MM.1S (cell line): ENCODE results near the gene ANAPC16.

Experiments
- DNase-seq: peaks from one replicate; pipeline ENCODE4 v3.0.0-alpha.2; 2015
- H2AFZ ChIP-seq: fragments of 300-600 bp; sonication (generic); 2 replicates; pipeline ENCODE4 v1.6.0; 2016; ENCODE audit warnings: antibody characterized with exemption, low read length
- H3F3A ChIP-seq: fragments of 300-600 bp; sonication (generic); 2 replicates; pipeline ENCODE4 v1.6.1; 2016; ENCODE audit warnings: mild to moderate bottlenecking, antibody characterized with exemption, low read length, moderate library complexity, mixed read lengths; ENCODE audit not compliant: insufficient read depth
- H3K27ac ChIP-seq: fragments of 300-600 bp; sonication (generic); 2 replicates; pipeline ENCODE4 v1.5.1; 2016; ENCODE audit warnings: mild to moderate bottlenecking, low read length
- H3K27me3 ChIP-seq: fragments of 300-600 bp; sonication (generic); replicated peaks from 2 replicates; pipeline ENCODE4 v1.6.0; 2016; ENCODE audit warnings: low read length; ENCODE audit not compliant: insufficient read depth
- H3K36me3 ChIP-seq: fragments of 300-600 bp; sonication (generic); replicated peaks from 2 replicates; pipeline ENCODE4 v1.6.1; 2016; ENCODE audit warnings: mild to moderate bottlenecking, low read length, mixed read lengths; ENCODE audit not compliant: insufficient read depth
- H3K4me1 ChIP-seq: fragments of 300-600 bp; sonication (generic); 2 replicates; pipeline ENCODE4 v1.6.1; 2016; ENCODE audit warnings: low read length, mixed read lengths
- H3K4me2 ChIP-seq: fragments of 300-600 bp; sonication (generic); 2 replicates; pipeline ENCODE4 v1.6.0; 2016; ENCODE audit warnings: low read depth, low read length
- H3K4me3 ChIP-seq: fragments of 300-600 bp; sonication (generic); 2 replicates; pipeline ENCODE4 v1.5.1; 2016; ENCODE audit warnings: low read length, mixed read lengths
- H3K79me2 ChIP-seq: fragments of 300-600 bp; sonication (generic); 2 replicates; pipeline ENCODE4 v1.6.1; 2016; ENCODE audit warnings: mixed run types, low read length, mixed read lengths
- H3K9ac ChIP-seq: fragments of 300-600 bp; sonication (generic); 2 replicates; pipeline ENCODE4 v1.6.1; 2016; ENCODE audit warnings: low read length, mixed read lengths
- H3K9me2 ChIP-seq: fragments of 300-600 bp; sonication (generic); replicated peaks from 2 replicates; pipeline ENCODE4 v1.6.1; 2016; ENCODE audit warnings: mild to moderate bottlenecking, low read length, mixed read lengths; ENCODE audit not compliant: insufficient read depth
- H3K9me3 ChIP-seq: fragments of 300-600 bp; sonication (generic); replicated peaks from 2 replicates; pipeline ENCODE4 v1.6.1; 2016; ENCODE audit warnings: mild to moderate bottlenecking, low read length, mixed read lengths; ENCODE audit not compliant: insufficient read depth
- H4K20me1 ChIP-seq: fragments of 300-600 bp; sonication (generic); 2 replicates; pipeline ENCODE4 v1.6.1; 2016; ENCODE audit warnings: mild to moderate bottlenecking, low read length, moderate library complexity, mixed read lengths; ENCODE audit not compliant: insufficient read depth
- CTCF ChIP-seq: fragments of 300-600 bp; sonication (generic); IDR thresholded peaks from 2 replicates; pipeline ENCODE4 v1.5.1; 2016; ENCODE audit warnings: antibody characterized with exemption, low read length, mixed read lengths
- EZH2 ChIP-seq: fragments of 300-600 bp; sonication (generic); optimal IDR thresholded peaks from 2 replicates; pipeline ENCODE3; 2017; ENCODE audit warnings: low read depth, mild to moderate bottlenecking, antibody characterized with exemption, low read length, mixed read lengths
- EZH2phosphoT487 ChIP-seq: fragments of 300-600 bp; sonication (generic); IDR thresholded peaks from 2 replicates; pipeline ENCODE4 v1.6.1; 2018; ENCODE audit warnings: antibody characterized with exemption, low read length

The ANAPC16 gene

DNA sequence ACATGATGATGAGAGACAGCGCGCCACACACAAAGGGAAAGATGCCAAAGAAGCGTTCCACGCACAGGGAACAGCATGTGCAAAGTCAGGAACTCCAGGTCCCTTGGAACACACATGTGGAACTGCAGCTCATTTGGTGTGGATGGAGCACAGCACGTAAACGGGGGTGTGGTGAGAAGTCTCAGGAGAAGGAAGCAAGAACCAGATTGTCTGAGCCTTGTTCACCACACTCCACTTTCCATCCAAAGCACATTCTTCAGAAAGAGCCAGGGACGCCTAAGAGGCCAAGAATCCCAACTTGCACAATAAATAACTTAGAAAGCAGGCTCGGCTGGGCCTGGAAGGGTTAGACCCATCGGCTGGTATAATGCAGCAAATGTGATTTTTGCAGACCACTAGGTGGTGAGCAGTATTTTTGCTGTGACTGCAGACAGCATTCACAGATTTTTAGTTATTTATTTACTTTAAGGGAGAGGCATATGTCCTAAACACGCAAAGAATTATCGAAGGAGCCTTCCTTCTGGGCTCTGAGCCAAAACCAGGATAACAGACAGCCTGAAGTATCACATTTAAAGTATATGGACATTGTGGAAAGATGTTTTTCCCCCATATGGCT lies 28.1 kb downstream of the ANAPC16 start:
- Histone ChIP-seq H3K9me3 (no peaks in the 10 kb centered on the region), H3K9ac (no peak overlapping the region), H3K27ac (no peak overlapping the region), H3K79me2 (no peaks in the 10 kb centered on the region), H3K9me2 (no peaks in the 10 kb centered on the region), H2AFZ (no peak overlapping the region), H3K4me1 (peaks cover 17% of the 10 kb centered on the region), H3K36me3 (no peaks in the 10 kb centered on the region), H3K4me2 (no peak overlapping the region), H3K4me3 (no peak overlapping the region), H3F3A (peaks cover 18% of the 10 kb centered on the region), H3K27me3 (no peaks in the 10 kb centered on the region), H4K20me1 (no peaks in the 10 kb centered on the region)
- TF ChIP-seq EZH2phosphoT487 (no peak), CTCF (0 out of 2 replicates have a peak, but pooled peaks have one; percentile 11)
- no peak for DNase-seq

- H2AFZ ChIP-seq: no peak overlapping the region
- no peak overlapping the region for H3K4me2 ChIP-seq
- no peak overlapping the region for H3K4me3 ChIP-seq
- no peak overlapping the region for H3K9ac ChIP-seq
- no peaks in the 10 kb centered on the region for H3K9me2 ChIP-seq
- no peaks in the 10 kb centered on the region for H3K36me3 ChIP-seq
- no peaks in the 10 kb centered on the region for H3K9me3 ChIP-seq
- H3F3A ChIP-seq: peaks cover 23% of the 10 kb centered on the region
- no peak for TF ChIP-seq EZH2
- TF ChIP-seq CTCF: no peak
- TF ChIP-seq EZH2phosphoT487: no peak
- peaks cover 22% of the 10 kb centered on the region for H3K4me1 ChIP-seq
- no peak overlapping the region for H3K27ac ChIP-seq
- no peaks in the 10 kb centered on the region for H4K20me1 ChIP-seq
- no peak for DNase-seq
- no peaks in the 10 kb centered on the region for H3K27me3 ChIP-seq
- H3K79me2 ChIP-seq: no peaks in the 10 kb centered on the region
Observed at GRCh38 chr10:72244573-72245038, 28.8 kb downstream of the ANAPC16 start.

DNA sequence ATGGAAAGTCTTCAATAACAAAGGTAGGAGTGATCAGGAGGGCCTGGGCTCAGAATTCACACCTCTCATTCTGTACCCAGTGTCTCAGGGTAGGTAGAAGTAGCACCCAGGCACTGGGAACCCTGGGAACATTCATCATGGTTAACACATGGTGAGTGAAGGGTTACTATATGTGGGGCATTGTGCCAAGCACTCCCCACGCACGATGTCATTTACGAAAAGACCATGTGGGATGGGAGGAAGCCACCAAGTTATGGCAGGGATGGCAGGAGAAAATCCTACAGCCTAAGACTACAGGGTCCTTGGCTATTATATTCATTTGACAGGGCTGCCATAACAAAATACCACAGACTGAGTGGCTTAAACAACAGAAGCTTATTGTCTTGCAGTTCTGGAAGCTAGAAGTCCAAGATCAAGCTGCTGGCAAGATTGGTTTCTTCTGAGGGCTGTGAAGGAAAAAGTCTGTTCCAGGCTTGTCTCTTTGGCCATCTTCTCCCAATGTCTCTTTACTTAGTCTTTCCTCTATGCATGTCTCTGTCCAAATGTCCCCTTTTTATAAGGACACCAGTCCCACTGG lies 30.2 kb downstream of the ANAPC16 start:
- Histone ChIP-seq H3K79me2 (no peaks in the 10 kb centered on the region), H3F3A (peaks cover 23% of the 10 kb centered on the region), H3K4me1 (peaks cover 29% of the 10 kb centered on the region), H3K36me3 (no peaks in the 10 kb centered on the region), H3K4me2 (no peak overlapping the region), H3K9me2 (no peaks in the 10 kb centered on the region), H3K9me3 (no peaks in the 10 kb centered on the region), H4K20me1 (no peaks in the 10 kb centered on the region), H2AFZ (no peak overlapping the region), H3K9ac (no peak overlapping the region), H3K4me3 (no peak overlapping the region), H3K27me3 (no peaks in the 10 kb centered on the region), H3K27ac (no peak overlapping the region)
- TF ChIP-seq EZH2 (no peak), CTCF (no peak), EZH2phosphoT487 (no peak)
- DNase-seq: no peak
